Stimulated activated CD4-positive, alpha-beta T cell treated with anti-CD3 and anti-CD28 coated beads, Interleukin-2, amount 100 ng/mL, for 4 hours (primary cell): ENCODE measurements around the gene ZBTB18.
"Not testable (repeated sequence)": the region's sequence is repeated elsewhere in the genome, so short reads cannot be mapped to it uniquely, and the experiment has no call there.

Experiments
- DNase-seq: peaks from one replicate; pipeline ENCODE4 v3.0.0-alpha.2; 2020; ENCODE audit warnings: low read depth

The ZBTB18 gene

GRCh38 chr1:244050835-244051444, at the start of gene ZBTB18:
ZBTB18 (plus strand) TSS chr1:244051283; CDS start chr1:244051432, 149 bp downstream.
- no peak for DNase-seq

- no peak for DNase-seq
Measured at GRCh38 chr1:244002721-244003120, 48.4 kb upstream of the ZBTB18 start.

GRCh38 chr1:244005455-244005854, 45.6 kb upstream of the ZBTB18 start:
- no peak for DNase-seq

GRCh38 chr1:244006381-244006901, 44.6 kb upstream of the ZBTB18 start:
- no peak for DNase-seq

- no peak for DNase-seq
Measured at GRCh38 chr1:244006961-244007360, 44.1 kb upstream of the ZBTB18 start.

- DNase-seq, result peak; percentile 39
Measured at GRCh38 chr1:244010191-244010590, 40.9 kb upstream of the ZBTB18 start.

- no peak for DNase-seq
Measured at GRCh38 chr1:244010703-244011123, 40.4 kb upstream of the ZBTB18 start.

GRCh38 chr1:244011271-244011670, 39.8 kb upstream of the ZBTB18 start:
- no peak for DNase-seq

GRCh38 chr1:244011786-244012185, 39.3 kb upstream of the ZBTB18 start:
- DNase-seq, result no peak

- no peak for DNase-seq
Measured at GRCh38 chr1:244012202-244012601, 38.9 kb upstream of the ZBTB18 start.

GRCh38 chr1:244013100-244013499, 38.0 kb upstream of the ZBTB18 start:
- no peak for DNase-seq

- DNase-seq, result not testable (repeated sequence)
Measured at GRCh38 chr1:244014862-244015261, 36.2 kb upstream of the ZBTB18 start.

GRCh38 chr1:244019982-244020485, 31.0 kb upstream of the ZBTB18 start:
- DNase-seq, result no peak

GRCh38 chr1:244021427-244021826, 29.7 kb upstream of the ZBTB18 start:
- no peak for DNase-seq

- DNase-seq, result no peak
Measured at GRCh38 chr1:244022311-244022710, 28.8 kb upstream of the ZBTB18 start.

GRCh38 chr1:244022864-244023440, 28.1 kb upstream of the ZBTB18 start:
- DNase-seq, result no peak

- no peak for DNase-seq
Measured at GRCh38 chr1:244027491-244028145, 23.5 kb upstream of the ZBTB18 start.

- DNase-seq, result no peak
Measured at GRCh38 chr1:244028701-244029100, 22.4 kb upstream of the ZBTB18 start.

- DNase-seq, result no peak
Measured at GRCh38 chr1:244029124-244029523, 22.0 kb upstream of the ZBTB18 start.

GRCh38 chr1:244030481-244031040, 20.5 kb upstream of the ZBTB18 start:
- DNase-seq, result no peak

- no peak for DNase-seq
Measured at GRCh38 chr1:244035358-244035757, 15.7 kb upstream of the ZBTB18 start.

- DNase-seq, result no peak
Measured at GRCh38 chr1:244037252-244037651, 13.8 kb upstream of the ZBTB18 start.
